GM21367 (cell line): ENCODE data around the gene PARD6G.
"Not testable (repeated sequence)": the region's sequence is repeated elsewhere in the genome, so short reads cannot be mapped to it uniquely, and the experiment has no call there.

Source experiments
- ATAC-seq: cut with Tn5 transposase; IDR thresholded peaks from one replicate; pipeline ENCODE4 v1.9.1; 2021; ENCODE audit not compliant: unreplicated experiment

PARD6G gene

GRCh38 chr18:80241919-80242777 is 5.2 kb downstream of the PARD6G start:
- ATAC-seq, result no peak

DNA sequence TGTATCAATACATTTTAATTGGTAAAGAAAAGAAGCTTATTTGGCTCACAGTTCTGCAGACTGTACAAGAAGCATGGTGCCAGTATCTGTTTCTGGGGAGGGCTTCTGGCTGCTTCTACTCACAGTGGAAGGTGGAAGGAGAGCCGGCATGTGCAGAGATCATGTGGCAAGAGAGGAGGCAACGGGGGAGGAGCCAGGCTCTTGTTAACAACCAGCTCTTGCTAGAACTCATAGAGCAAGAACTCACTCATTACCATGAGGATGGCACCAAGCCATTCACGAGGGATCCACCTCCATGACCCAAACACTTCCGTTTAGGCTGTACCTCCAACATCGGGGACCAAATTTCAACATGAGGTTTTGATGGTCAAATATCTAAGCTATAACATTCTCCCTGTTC is 7.5 kb downstream of the PARD6G start:
- no peak for ATAC-seq

- ATAC-seq, result no peak
Measured at GRCh38 chr18:80238651-80239260, 8.6 kb downstream of the PARD6G start.

DNA sequence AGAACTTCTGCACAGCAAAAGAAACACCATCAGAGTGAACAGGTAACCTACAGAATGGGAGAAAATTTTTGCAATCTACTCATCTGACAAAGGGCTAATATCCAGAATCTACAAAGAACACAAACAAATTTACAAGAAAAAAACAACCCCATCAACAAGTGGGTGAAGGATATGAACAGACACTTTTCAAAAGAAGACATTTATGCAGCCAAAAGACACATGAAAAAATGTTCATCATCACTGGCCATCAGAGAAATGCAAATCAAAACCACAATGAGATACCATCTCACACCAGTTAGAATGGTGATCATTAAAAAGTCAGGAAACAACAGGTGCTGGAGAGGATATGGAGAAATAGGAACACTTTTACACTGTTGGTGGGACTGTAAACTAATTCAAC is 9.8 kb downstream of the PARD6G start:
- not testable (repeated sequence) for ATAC-seq

DNA sequence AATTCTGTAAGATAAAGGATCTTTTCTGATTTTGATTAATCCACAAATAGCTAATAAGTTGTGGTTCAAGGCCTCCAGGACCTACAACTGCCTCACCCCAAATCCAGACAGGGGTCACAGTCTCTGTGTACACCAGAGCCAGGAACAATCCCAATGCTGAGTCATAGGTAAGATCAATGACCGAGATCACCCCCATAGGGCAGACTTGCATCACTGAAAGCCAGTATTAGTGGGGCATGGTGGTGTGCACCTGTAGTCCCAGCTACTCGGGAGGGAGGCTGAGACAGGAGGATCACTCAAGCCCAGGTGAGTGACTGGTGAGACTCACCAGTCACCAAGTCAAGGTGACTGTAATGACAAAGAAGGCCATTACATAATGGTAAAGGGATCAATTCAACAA is 12.9 kb downstream of the PARD6G start:
- ATAC-seq, result no peak

DNA sequence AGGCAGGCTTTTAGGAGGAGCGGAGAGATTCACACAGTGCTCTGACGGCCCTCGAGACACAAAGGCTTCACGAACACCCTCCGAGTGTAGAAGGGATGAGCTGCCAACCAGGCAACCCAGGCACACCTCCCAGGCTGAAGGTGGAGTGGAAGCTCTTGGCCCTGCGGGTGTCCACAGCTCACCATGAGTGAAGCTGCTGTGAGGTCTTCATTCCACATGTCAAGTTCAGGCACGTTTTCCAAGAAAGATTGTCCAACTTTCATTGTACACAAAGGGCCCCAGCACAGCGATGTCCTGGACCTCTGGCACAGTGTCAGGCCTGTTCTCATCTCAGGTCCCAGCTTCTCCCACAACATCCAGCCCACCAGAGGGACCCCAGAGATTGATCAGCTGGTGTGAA is 13.4 kb downstream of the PARD6G start:
- ATAC-seq, result no peak

DNA sequence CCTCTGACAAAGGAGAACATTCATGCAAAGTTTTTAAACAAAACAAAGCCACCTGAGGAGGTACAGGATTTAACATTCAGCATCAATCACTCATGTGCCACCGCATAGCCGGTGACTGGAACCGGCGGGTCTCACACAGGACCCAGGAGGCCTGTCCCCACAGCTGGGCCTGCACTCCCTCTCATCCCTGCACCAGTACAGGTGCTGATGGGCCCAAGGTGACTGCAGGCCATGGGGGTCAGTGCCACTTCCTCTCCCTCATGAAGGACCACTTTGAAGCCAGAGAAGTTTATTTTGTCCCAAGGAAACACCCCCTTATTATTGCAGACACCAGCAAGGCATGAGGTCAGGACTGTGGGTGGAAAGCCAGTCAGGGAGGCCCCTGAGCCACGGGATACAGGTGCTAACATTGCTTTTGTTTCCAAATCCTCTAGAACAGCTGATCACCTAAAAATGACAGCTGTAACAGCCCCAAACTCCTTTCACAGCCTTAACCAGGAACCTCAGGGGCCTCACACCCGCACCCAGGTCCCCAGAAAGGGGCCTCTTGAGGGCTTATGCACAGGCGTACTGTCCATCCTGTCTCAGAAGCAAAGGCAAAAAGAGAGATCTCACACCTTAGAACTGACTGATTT is 14.0 kb downstream of the PARD6G start:
- ATAC-seq, result no peak

GRCh38 chr18:80232710-80233109 is 14.6 kb downstream of the PARD6G start:
- no peak for ATAC-seq

DNA sequence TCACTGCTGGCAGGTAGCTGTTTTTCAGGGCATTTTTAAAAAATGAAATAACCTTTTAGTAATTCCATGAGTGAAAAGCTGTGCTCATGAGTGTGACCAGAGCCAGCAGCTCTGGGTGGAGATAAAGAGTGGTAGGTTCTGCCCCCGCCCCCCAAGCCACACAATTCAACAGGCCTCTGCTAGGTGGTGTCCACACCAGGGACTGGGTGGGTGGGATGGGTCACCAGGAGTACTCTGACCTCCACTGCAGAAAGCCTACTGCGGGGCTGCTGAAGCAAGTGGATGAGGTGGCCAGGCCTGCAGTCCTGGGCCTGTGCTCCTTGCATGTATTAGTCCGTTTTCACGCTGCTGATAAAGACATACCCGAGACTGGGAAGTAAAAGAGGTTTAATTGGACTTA is 15.3 kb downstream of the PARD6G start:
- ATAC-seq, result no peak

GRCh38 chr18:80231616-80232015 is 15.7 kb downstream of the PARD6G start:
- no peak for ATAC-seq

DNA sequence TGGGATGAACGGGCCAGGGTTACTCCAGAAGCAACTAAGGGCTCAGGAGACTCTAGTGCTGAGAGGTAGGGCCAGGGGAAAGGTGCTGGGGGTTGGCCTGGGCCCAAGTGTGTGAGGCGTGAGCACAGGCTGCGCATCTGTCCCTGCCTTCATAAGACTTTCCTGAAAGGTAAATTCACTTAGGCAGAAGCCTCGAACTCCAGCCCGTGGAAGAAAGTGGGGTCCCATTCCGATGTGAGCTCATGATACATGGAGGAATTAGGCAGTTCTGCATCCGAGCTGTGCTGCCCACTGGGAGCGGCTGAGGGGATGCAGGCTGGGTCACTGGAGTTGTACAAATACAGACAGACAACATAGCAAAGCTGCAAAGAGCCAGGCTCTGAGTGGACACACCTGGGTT is 16.2 kb downstream of the PARD6G start:
- no peak for ATAC-seq

DNA sequence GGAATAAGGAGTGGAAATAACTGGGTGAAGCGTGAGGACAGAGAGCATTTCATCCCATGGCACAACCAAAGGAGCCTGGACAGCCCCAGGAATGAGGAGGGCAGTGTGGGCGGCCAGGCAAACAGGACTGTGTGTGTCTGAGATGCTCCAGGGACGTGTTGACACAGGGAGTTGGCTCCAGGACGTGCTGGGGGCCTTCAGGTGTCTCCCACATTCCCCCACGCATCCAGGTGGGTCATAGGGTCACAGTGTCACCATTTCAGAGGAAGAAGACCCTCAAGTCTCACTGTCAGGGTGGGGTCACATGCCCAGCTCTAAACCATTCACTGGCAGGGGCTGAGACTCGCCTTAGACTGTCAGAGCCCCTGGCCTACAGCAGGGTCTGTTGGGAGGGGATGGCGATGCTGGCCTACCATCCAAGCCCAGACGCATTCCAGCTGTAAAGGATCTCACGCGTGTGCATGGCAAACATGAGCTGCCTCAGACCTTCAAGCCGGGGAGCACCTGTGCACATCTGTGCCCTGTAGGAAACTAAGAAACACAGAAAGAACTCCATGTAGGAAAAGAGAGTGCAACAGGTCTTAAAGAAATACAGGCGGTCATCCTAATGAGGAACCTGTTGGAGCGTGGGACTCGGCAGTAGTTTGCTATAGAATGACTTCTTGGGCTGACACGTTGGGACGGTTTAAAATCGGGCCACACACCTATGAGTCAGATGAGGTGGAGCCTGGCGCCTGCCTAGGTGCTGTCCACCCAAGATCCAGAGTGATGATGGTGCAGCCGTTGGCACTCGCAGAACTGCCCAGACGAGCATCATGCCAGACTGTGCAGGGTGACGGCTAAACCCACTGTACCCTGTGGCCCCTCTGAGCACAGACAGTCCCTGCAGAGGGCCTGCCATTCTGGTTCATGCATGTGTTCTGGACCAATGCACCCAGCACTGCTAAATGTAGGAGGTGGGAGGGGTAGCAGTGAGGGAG is 17.3 kb downstream of the PARD6G start:
- ATAC-seq, result no peak

GRCh38 chr18:80229363-80229762 is 18.0 kb downstream of the PARD6G start:
- no peak for ATAC-seq

- no peak for ATAC-seq
Measured at GRCh38 chr18:80228051-80228848, 19.1 kb downstream of the PARD6G start.

- ATAC-seq, result no peak
Measured at GRCh38 chr18:80227472-80227871, 19.8 kb downstream of the PARD6G start.

- no peak for ATAC-seq
Measured at GRCh38 chr18:80225685-80226084, 21.6 kb downstream of the PARD6G start.

GRCh38 chr18:80223581-80224148 is 23.6 kb downstream of the PARD6G start:
- ATAC-seq, result no peak

- ATAC-seq, result not testable (repeated sequence)
Measured at GRCh38 chr18:80219488-80219887, 27.8 kb downstream of the PARD6G start.

- ATAC-seq, result no peak
Measured at GRCh38 chr18:80218341-80219227, 28.7 kb downstream of the PARD6G start.
